Measurements from ENCODE around the gene ATXN7L1.

- TF ChIP-seq CTCF (IDR thresholded peaks at IDR 0.05) (no peak), EZH2 (IDR thresholded peaks at IDR 0.05; ENCODE audit: borderline replicate concordance, insufficient read depth, low read depth, low read length, poor library complexity, severe bottlenecking) (no peak)
Measured at GRCh38 chr7:105738133-105738532, 138.3 kb downstream of the ATXN7L1 start.
